SKM-1 (cell line): ENCODE data around the gene SLC25A19.

Source experiments
- DNase-seq: peaks from one replicate; lab custom pipeline; 2025; ENCODE audit not compliant: unreplicated experiment; lab: John Stamatoyannopoulos, UW

SLC25A19 gene

DNA sequence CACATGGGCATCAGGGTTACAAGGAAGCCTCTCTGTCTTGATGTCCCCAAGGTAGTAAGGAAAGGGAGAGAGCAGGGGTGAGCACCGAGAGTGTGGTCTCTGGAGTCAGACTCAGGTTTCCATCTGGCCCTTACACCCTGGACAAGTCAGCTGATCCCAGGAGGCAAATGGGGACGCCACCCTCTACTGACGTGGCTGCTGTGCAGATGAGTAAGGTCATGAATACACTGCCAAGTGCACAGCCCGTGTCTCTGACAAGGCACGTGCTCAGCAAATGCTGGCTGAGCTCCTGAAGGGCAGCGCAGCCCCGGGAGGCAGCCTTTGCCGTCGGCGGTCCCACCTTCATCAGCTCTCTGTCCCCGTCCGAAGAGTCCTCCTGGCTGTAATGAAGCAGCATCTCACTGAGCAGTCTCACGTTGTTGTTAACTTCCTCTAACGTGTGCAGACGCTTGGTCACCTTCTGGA lies 47.2 kb downstream of the SLC25A19 start:
- DNase-seq: no peak

DNA sequence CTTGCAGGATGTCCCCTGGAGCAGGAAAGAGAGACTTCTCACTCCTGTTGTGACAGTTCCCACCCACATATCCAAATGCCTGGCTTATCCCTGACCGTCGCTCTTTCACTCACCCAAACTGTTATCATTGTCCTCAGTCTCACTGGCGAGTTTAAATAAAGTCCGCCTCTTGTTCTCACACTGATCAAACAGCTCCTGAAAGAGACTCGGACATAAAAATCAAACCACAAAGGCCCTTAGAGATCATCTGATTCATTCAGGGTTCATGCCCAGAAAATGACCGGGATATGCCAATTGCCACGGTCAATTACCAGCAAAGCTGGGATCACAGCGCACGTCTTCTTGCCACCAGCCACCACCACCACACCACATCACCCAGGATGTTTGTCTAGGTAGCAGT lies 47.7 kb downstream of the SLC25A19 start:
- no peak for DNase-seq

- DNase-seq: no peak
These were observed 48.1 kb downstream of the SLC25A19 start for GRCh38 chr17:75241143-75241430.

DNA sequence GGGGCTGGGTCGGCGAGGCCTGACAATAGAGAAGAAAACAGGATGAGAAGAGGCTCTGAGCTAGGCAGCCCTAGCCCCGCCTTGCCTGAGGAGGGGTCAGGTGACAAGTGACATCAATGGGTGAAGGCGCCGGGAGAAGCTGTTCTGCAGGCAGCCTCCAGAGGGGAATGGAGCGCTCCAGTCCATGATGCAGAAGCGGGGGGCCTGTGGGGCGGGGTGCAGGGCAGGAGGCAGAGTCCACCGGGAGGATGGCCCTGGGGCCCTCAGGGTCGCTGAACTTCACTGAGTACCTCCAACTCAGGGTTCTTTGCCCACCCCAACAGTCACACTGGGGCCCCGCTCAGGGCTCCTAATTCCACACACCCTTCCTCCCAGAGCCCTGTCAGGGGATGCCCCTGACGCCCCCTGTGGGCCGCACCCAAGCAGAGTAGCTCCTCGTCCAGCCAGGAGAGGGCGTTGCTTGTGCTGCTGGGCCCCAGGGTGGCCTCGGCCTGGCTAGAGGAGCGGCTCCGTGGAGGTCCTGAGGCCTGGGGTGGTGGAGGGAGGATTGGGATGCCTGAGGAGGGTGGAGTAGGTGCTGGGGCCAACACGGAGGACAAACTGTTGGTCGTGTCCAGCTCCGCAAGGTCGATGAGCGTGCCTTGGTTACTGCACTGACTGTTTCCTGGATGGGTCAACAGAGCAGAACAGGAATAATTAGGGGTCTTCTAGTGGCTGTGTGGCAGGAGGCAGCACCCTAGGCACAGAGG lies 48.7 kb downstream of the SLC25A19 start:
- peak; percentile 19 for DNase-seq

- DNase-seq: no peak
These were observed 49.3 kb downstream of the SLC25A19 start for GRCh38 chr17:75239778-75240393.

DNA sequence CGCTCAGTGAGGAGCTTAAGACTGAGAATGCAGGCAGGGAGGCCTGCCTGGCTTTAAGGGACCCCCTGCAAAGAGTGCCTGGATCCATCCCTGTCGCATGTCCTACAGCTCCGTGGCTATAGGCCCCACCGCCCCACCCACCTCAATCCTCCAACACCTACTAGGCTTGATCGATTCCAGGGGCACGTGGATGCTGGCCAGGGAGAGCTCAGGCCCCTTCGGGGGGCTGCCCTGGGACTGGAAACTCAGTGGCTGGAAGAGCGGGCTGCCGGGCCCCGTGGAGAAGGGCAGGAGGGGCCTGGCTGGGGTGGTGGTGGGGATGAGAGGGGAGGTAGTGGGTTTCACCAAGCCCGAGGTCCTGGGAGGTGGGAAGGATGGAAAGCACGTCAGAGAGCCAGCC lies 50.0 kb downstream of the SLC25A19 start:
- DNase-seq: no peak

- peak; percentile 21 for DNase-seq
These were observed 50.5 kb downstream of the SLC25A19 start for GRCh38 chr17:75238684-75239191.

DNA sequence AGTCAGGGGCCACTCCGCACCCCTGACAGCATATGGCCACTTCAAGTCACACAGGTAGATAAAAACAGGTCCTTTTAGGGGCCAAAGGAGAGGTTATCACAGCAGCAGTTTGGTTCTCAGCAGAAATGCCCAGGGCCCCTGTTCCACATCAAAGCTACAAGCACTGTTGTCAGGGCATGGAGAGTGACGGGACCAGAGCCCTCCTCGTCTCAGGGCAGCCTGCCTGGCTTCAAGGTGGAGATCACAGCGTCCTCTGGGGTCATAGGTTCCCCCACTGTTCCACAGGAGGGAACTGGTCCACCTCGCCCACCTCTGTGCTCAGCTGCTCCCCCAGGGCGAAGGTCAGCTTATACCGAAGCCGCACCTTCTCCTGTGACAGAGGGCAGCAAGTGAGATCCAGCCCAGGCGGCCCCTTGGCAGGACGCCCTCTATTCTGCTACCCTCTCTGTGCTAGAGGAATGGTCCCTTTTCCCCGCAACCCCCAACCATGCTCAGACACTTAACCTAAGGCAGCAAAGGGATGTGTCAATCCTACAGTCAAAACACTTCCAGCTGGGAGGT lies 51.1 kb downstream of the SLC25A19 start:
- no peak for DNase-seq

DNA sequence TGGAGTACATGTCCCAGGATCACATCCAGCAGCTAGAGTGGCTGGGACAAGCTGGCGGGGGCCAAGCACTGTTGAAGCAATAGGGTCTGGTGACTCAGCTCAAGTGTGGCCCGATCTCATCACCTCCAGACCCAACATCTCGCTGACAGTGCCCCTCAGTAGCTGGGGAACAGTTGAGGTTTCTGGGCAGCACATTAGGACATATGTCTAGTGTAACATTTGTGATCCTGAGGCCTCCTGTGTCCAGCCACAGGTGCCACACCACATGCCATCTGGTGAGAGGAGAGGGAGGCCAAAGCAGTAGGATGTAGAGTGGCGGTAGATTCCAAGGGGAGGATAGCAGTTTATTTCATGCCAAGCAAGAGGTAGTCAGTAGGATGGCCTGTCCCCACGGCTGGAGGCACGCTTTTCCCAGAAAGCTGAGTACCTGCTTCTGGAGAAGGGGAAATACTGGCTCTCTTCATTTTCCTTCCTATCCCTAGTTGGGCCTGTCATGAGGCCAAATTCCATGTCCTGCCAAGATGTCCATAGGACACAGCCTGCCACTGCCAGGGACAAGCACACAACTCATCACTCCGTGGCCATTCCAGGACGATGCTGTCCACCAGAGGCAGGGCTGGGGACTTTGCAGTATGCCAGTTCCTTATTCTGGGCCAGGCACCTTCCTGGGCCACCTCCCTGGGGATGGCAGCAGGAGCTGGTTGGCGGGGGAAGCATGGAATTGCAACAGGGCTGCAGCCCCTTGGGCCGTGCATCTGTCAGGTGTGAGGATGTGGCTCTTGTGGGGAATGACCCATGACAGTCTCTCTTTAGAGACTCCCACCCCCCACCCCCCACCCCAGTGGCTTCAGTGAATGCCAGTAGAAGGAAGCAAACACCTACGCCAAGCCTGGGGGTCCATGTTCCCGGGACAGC lies 51.9 kb downstream of the SLC25A19 start:
- DNase-seq: no peak

GRCh38 chr17:75232786-75233185 lies 56.4 kb downstream of the SLC25A19 start:
- DNase-seq: no peak

- no peak for DNase-seq
These were observed 57.3 kb downstream of the SLC25A19 start for GRCh38 chr17:75231741-75232464.

DNA sequence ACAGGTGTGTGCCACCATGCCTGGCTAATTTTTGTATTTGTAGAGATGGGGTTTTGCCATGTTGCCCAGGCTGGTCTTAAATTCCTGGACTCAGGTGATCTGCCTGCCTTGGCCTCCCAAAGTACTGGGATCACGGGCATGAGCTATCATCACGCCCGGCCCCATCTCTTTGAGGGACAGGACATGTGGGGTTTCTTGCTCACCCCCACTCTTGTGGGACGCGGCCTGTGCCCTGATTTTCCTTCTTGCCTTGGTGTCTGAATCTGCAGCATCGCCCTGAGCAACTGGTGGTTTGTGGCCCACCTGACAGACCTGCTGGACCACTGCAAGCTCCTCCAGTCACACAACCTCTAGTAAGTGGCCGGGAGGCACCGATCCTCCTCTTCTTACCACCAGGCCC lies 58.2 kb downstream of the SLC25A19 start:
- no peak for DNase-seq

GRCh38 chr17:75228847-75229246 lies 60.4 kb downstream of the SLC25A19 start:
- DNase-seq: peak; percentile 29

GRCh38 chr17:75228305-75228704 lies 60.9 kb downstream of the SLC25A19 start:
- DNase-seq: peak; percentile 70

DNA sequence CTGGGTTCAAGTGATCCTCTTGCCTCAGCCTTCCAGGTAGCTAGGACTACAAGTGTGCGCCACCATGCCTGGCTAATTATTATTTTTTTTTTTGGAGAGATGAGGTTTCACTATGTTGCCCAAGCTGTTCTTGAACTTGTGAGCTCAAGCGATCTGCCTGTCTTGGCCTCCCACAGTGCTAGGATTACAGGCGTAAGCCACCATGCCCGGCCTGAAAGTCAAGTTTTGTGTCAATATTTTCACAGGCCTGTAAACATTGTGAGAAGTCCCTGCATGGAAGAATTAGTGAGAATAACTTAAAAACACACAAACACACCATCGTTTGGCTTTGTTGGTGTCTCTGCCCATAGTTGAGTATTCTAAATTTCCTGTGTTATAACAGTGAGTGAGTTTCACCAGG lies 61.5 kb downstream of the SLC25A19 start:
- DNase-seq: no peak

- no peak for DNase-seq
These were observed 64.2 kb downstream of the SLC25A19 start for GRCh38 chr17:75225016-75225415.
